IPS-20b (cell line): ENCODE measurements around the gene CACNG7.

Experiments
- H3K27ac ChIP-seq: one replicate; pipeline ENCODE4 v1.5.1; 2013; ENCODE audit warnings: low read length
- H3K27me3 ChIP-seq: 2 replicates; pipeline ENCODE4 v1.6.1; 2013; ENCODE audit warnings: mild to moderate bottlenecking, low read length, inconsistent platforms; ENCODE audit not compliant: insufficient read depth
- H3K36me3 ChIP-seq: 2 replicates; pipeline ENCODE4 v1.6.1; 2013; ENCODE audit warnings: low read depth, mild to moderate bottlenecking, inconsistent platforms, low read length, moderate library complexity; ENCODE audit not compliant: insufficient read depth
- H3K4me1 ChIP-seq: 2 replicates; pipeline ENCODE4 v1.6.1; 2013; ENCODE audit warnings: mild to moderate bottlenecking, control low read depth, inconsistent platforms, low read length, moderate library complexity; ENCODE audit not compliant: insufficient read depth
- H3K4me3 ChIP-seq: 2 replicates; pipeline ENCODE4 v1.5.1; 2013; ENCODE audit warnings: mild to moderate bottlenecking, low read length, inconsistent platforms
- H3K9ac ChIP-seq: 2 replicates; pipeline ENCODE4 v1.6.1; 2013; ENCODE audit warnings: low read depth, mild to moderate bottlenecking, inconsistent platforms, low read length, moderate library complexity
- H3K9me3 ChIP-seq: 2 replicates; pipeline ENCODE4 v1.6.1; 2013; ENCODE audit warnings: mild to moderate bottlenecking, low read depth, low read length, inconsistent platforms; ENCODE audit not compliant: insufficient read depth

CACNG7 gene

GRCh38 chr19:53991224-53992113, 82.4 kb downstream of the CACNG7 start, which contains the start of gene CACNG6:
Gene CACNG6 (plus strand): TSS chr19:53991637. CDS start chr19:53992878, 1,241 bp downstream.
- H3K9ac ChIP-seq, result peak within 1 kb of the TSS; percentile 51; the same call in 1 of the 2 replicates
- no peaks in the 10 kb centered on the region for H3K36me3 ChIP-seq
- no peak within 1 kb of the TSS for H3K27ac ChIP-seq
- peak within 1 kb of the TSS; percentile 56; the same call in 1 of the 2 replicates for H3K4me3 ChIP-seq
- no peaks in the 10 kb centered on the region for H3K9me3 ChIP-seq
- H3K27me3 ChIP-seq, result peaks cover 68% of the 10 kb centered on the region
- H3K4me1 ChIP-seq, result no peaks in the 10 kb centered on the region

DNA sequence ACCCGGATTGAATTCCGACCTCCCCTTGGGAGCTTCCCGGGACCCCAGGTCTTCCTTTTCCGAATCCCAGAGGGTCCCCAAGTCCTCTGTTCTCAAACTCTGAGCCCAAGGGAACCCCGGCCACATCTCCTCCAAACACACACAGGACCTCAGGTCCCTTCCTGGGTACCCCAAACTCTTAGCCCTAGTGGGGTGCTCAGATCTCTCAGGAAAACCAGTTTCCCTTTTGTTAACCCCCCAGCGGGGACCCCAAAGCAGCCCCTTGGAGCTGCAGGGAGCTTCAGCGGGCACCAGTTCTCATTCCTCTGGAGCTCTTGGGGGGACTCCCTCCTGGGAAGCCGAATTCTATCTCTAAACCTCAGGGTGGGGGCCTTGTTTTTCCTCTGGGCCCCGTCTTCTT, 83.1 kb downstream of the CACNG7 start:
- H3K4me3 ChIP-seq, result peak overlapping the region; percentile 55; the same call in 1 of the 2 replicates
- no peaks in the 10 kb centered on the region for H3K36me3 ChIP-seq
- H3K4me1 ChIP-seq, result no peaks in the 10 kb centered on the region
- peaks cover 70% of the 10 kb centered on the region for H3K27me3 ChIP-seq
- 0 out of 2 replicates have a peak overlapping the region, but pooled peaks have one; percentile 51 for H3K9ac ChIP-seq
- no peak overlapping the region for H3K27ac ChIP-seq
- H3K9me3 ChIP-seq, result no peaks in the 10 kb centered on the region

GRCh38 chr19:53992815-53993214, 83.7 kb downstream of the CACNG7 start:
- Histone ChIP-seq H3K27me3 (peaks cover 70% of the 10 kb centered on the region), H3K4me3 (no peak overlapping the region), H3K9me3 (no peaks in the 10 kb centered on the region), H3K27ac (no peak overlapping the region), H3K9ac (no peak overlapping the region), H3K36me3 (no peaks in the 10 kb centered on the region), H3K4me1 (no peaks in the 10 kb centered on the region)

DNA sequence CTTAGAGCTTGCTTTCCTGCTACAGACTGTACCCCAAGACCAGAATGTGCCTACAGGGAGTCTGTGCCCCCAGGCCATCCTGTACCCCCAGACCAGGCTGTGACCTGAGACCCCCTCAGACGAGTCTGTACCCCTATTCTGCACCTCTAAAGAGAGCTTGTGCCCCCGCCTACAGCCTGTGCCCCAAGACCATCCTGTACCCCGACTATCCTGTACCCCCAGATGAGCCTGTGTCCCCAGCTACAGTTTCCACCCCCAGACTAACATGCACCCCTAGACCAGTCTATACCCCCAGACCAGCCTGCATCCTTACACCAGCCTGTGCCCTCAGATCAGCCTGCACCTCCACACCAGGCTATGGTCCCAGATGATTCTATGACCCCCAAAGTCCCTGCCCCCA, 84.4 kb downstream of the CACNG7 start:
- H3K27me3 ChIP-seq, result peaks cover 70% of the 10 kb centered on the region
- no peaks in the 10 kb centered on the region for H3K9me3 ChIP-seq
- no peak overlapping the region for H3K4me3 ChIP-seq
- H3K36me3 ChIP-seq, result no peaks in the 10 kb centered on the region
- peaks cover 4% of the 10 kb centered on the region; the same call in 1 of the 2 replicates for H3K4me1 ChIP-seq
- no peak overlapping the region for H3K27ac ChIP-seq
- H3K9ac ChIP-seq, result no peak overlapping the region
